ENCODE measurements around the gene C1orf50. TPM values are rescaled to one million over a fixed set of nuclear protein-coding genes. Genes with fewer than 3 reads are reported as not detected.

Gene C1orf50
- total and polyA plus RNA-seq, 2 donors (not counting 1 experiment from before 2014, with no cell fraction given), result 2.7 to 17.1 TPM

DNA sequence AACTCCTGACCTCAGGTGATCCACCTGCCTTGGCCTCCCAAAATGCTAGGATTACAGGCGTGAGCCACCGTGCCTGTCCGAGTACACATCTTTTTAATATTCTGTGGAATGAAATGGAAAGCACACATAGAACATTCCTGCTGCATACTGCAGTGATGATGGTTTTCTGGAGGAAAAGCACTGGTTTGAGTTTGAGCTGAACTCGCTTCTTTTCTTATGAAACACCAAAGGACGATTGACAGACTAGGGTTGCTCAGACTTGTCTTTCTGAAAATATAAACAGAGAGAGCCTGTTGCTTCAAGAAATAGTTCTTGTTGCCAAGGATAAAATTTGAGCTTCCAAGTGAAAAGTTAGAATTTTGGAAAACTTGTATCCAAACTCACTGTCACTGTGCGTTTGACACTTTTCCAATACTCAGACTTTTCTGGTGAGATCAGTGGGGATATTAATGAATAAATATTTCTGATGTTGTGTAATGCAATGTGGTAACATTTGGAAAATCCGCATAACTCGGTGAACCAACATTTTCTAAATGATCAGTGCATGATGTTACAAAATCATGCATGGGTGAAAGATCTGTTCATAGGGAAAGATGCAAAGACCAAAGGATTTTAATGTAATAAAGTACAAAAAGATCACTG, 34.9 kb downstream of the C1orf50 start:
- CTCF ChIA-PET, result interaction anchor here (0.8 kb wide), 1 partner anchor 72 kb away, joined by 3 read pairs; no protein-coding TSS in a partner anchor
- Mint-ChIP-seq H3K27ac (no peak overlapping the region), H3K4me1 (no peaks in the 10 kb centered on the region), H3K9me3 (ENCODE audit: insufficient read depth) (no peaks in the 10 kb centered on the region), H3K4me3 (no peak overlapping the region), H3K27me3 (no peaks in the 10 kb centered on the region)
- Histone ChIP-seq H3K4me3 (ENCODE audit: control extremely low read depth in 1 of 5, extremely low read depth in 1 of 5, insufficient read depth in 1 of 5, low read depth in 2 of 5, low read length in 4 of 5) (no peak overlapping the region), H3K9ac (ENCODE audit: low read length) (no peak overlapping the region), H3K4me1 (ENCODE audit: control insufficient read depth in 2 of 2, insufficient read depth in 2 of 2, low read length in 2 of 2) (no peaks in the 10 kb centered on the region), H3K27me3 (replicated peaks in 1 of 4; ENCODE audit: control extremely low read depth in 1 of 4, control insufficient read depth in 3 of 4, insufficient read depth in 4 of 4, low read length in 3 of 4) (no peaks in the 10 kb centered on the region), H2AFZ (ENCODE audit: insufficient read depth, low read depth, low read length, poor library complexity, severe bottlenecking) (no peak overlapping the region), H3K36me3 (replicated peaks in 1 of 2; ENCODE audit: control extremely low read depth in 1 of 2, control insufficient read depth in 1 of 2, extremely low read depth in 1 of 2, insufficient read depth in 2 of 2, low read length in 1 of 2) (peaks cover 0 to 9% of the 10 kb centered on the region in 2 experiments), H3K9me3 (ENCODE audit: control extremely low read depth in 1 of 3, control insufficient read depth in 2 of 3, insufficient read depth in 1 of 3, low read length in 2 of 3) (peaks cover 0 to 2% (median 0%) of the 10 kb centered on the region in 3 donors), H4K20me1 (ENCODE audit: control insufficient read depth, insufficient read depth, low read length, poor library complexity, severe bottlenecking) (no peaks in the 10 kb centered on the region), H3K27ac (ENCODE audit: low read length in 2 of 2) (no peak overlapping the region), H3K4me2 (replicated peaks; ENCODE audit: low read depth, low read length, poor library complexity, severe bottlenecking) (no peak overlapping the region), H3K79me2 (ENCODE audit: control insufficient read depth, insufficient read depth, low read length) (no peaks in the 10 kb centered on the region)
- DNase-seq, result no peak
- WGBS (ENCODE audit: insufficient coverage), result 83% methylated on average over 1 of the region's 8 CpGs
- no peak for TF ChIP-seq EZH2 (IDR thresholded peaks at IDR 0.05; ENCODE audit: borderline replicate concordance, insufficient read depth, low read depth, low read length, poor library complexity, severe bottlenecking)
- TF ChIP-seq, protein P1, sequence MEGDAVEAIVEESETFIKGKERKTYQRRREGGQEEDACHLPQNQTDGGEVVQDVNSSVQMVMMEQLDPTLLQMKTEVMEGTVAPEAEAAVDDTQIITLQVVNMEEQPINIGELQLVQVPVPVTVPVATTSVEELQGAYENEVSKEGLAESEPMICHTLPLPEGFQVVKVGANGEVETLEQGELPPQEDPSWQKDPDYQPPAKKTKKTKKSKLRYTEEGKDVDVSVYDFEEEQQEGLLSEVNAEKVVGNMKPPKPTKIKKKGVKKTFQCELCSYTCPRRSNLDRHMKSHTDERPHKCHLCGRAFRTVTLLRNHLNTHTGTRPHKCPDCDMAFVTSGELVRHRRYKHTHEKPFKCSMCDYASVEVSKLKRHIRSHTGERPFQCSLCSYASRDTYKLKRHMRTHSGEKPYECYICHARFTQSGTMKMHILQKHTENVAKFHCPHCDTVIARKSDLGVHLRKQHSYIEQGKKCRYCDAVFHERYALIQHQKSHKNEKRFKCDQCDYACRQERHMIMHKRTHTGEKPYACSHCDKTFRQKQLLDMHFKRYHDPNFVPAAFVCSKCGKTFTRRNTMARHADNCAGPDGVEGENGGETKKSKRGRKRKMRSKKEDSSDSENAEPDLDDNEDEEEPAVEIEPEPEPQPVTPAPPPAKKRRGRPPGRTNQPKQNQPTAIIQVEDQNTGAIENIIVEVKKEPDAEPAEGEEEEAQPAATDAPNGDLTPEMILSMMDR (IDR thresholded peaks at IDR 0.05), result no peak
- no peak for ATAC-seq (ENCODE audit: low read depth)
- intact Hi-C loops (cut with micrococcal nuclease), result no loop called here
- POLR2A ChIA-PET, result no interaction called here

DNA sequence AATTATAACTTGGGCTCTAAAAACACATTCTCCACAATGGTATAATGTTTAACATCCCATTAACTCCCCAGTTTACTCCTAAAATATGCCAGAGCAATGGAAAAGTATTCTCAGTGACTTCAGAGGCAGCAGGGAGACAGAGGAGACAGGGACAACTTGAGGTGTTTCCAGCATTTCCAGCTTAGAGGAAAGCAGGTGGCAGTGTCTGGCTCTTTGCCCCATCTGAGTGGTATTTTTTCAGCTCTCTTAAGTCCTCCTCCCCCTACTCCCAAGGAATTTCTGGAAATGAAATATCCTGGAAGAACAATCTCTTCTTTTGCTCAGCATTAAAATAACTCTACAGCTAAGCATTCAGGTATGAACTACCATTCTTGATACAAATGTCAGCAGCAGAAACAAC, 39.1 kb downstream of the C1orf50 start:
- ATAC-seq (ENCODE audit: low read depth) (no peak), DNase-seq (no peak)
- ChIA-PET POLR2A (interaction anchor here (0.6 kb wide), 1 partner anchor 38 kb away, joined by 4 read pairs; no protein-coding TSS in a partner anchor), CTCF (interaction anchor here (1.0 kb wide), 1 partner anchor 49 kb away, joined by 3 read pairs; no protein-coding TSS in a partner anchor)
- no peak overlapping the region for H3K4me3 Mint-ChIP-seq
- no peaks in the 10 kb centered on the region for H4K20me1 ChIP-seq (ENCODE audit: control insufficient read depth, insufficient read depth, low read length, poor library complexity, severe bottlenecking)
- H3K4me3 ChIP-seq (ENCODE audit: control extremely low read depth in 1 of 5, extremely low read depth in 1 of 5, insufficient read depth in 1 of 5, low read depth in 2 of 5, low read length in 4 of 5), result no peak overlapping the region
- intact Hi-C loops (cut with micrococcal nuclease), result no loop called here
- H3K36me3 ChIP-seq (replicated peaks in 1 of 2; ENCODE audit: control extremely low read depth in 1 of 2, control insufficient read depth in 1 of 2, extremely low read depth in 1 of 2, insufficient read depth in 2 of 2, low read length in 1 of 2), result peaks cover 2 to 9% of the 10 kb centered on the region in 2 experiments
- no peaks in the 10 kb centered on the region for H3K27me3 ChIP-seq (replicated peaks in 1 of 4; ENCODE audit: control extremely low read depth in 1 of 4, control insufficient read depth in 3 of 4, insufficient read depth in 4 of 4, low read length in 3 of 4)
- no peaks in the 10 kb centered on the region for H3K27me3 Mint-ChIP-seq
- no peaks in the 10 kb centered on the region for H3K9me3 Mint-ChIP-seq (ENCODE audit: insufficient read depth)
- H3K27ac ChIP-seq (ENCODE audit: low read length in 2 of 2), result no peak overlapping the region
- no peak overlapping the region for H3K27ac Mint-ChIP-seq
- no peak overlapping the region for H3K4me2 ChIP-seq (replicated peaks; ENCODE audit: low read depth, low read length, poor library complexity, severe bottlenecking)
- no peak overlapping the region for H2AFZ ChIP-seq (ENCODE audit: insufficient read depth, low read depth, low read length, poor library complexity, severe bottlenecking)
- no peaks in the 10 kb centered on the region for H3K4me1 ChIP-seq (ENCODE audit: control insufficient read depth in 2 of 2, insufficient read depth in 2 of 2, low read length in 2 of 2)
- H3K79me2 ChIP-seq (ENCODE audit: control insufficient read depth, insufficient read depth, low read length), result peaks cover 6% of the 10 kb centered on the region
- H3K9me3 ChIP-seq (ENCODE audit: control extremely low read depth in 1 of 3, control insufficient read depth in 2 of 3, insufficient read depth in 1 of 3, low read length in 2 of 3), result peaks cover 0 to 2% (median 0%) of the 10 kb centered on the region in 3 donors
- H3K4me1 Mint-ChIP-seq, result no peaks in the 10 kb centered on the region
- H3K9ac ChIP-seq (ENCODE audit: low read length), result no peak overlapping the region
- TF ChIP-seq, protein P1 (IDR thresholded peaks at IDR 0.05), result no peak
- no peak for TF ChIP-seq EZH2 (IDR thresholded peaks at IDR 0.05; ENCODE audit: borderline replicate concordance, insufficient read depth, low read depth, low read length, poor library complexity, severe bottlenecking)

Measured in B cell (primary cell).